ENCODE measurements around the gene BRSK2.

BRSK2 gene

GRCh38 chr11:1440496-1440895 lies 50.8 kb downstream of the BRSK2 start:
- no peaks in the 10 kb centered on the region for H3K79me2 ChIP-seq (ENCODE audit: low read length)
- no peak overlapping the region for H2AFZ ChIP-seq (ENCODE audit: low read length)
- no peak overlapping the region for H3K4me2 ChIP-seq (ENCODE audit: low read depth, low read length)
- TF ChIP-seq CTCF (IDR thresholded peaks at IDR 0.05; ENCODE audit: low read length) = no peak
- no peak for TF ChIP-seq EZH2 (optimal IDR thresholded peaks at IDR 0.05; ENCODE audit: low read depth, low read length)
- TF ChIP-seq EZH2phosphoT487 (IDR thresholded peaks at IDR 0.05; ENCODE audit: low read length) = no peak
- no peak for DNase-seq
- no peak overlapping the region for H3K27ac ChIP-seq (ENCODE audit: low read length)
- H4K20me1 ChIP-seq (ENCODE audit: insufficient read depth, low read length) = no peaks in the 10 kb centered on the region
- H3K9me2 ChIP-seq (replicated peaks; ENCODE audit: insufficient read depth, low read length) = no peaks in the 10 kb centered on the region
- no peaks in the 10 kb centered on the region for H3F3A ChIP-seq (ENCODE audit: insufficient read depth, low read length)
- H3K9me3 ChIP-seq (replicated peaks; ENCODE audit: insufficient read depth, low read length) = no peaks in the 10 kb centered on the region
- H3K4me3 ChIP-seq (ENCODE audit: low read length) = no peak overlapping the region
- no peaks in the 10 kb centered on the region for H3K36me3 ChIP-seq (replicated peaks; ENCODE audit: insufficient read depth, low read length)
- H3K27me3 ChIP-seq (replicated peaks; ENCODE audit: insufficient read depth, low read length) = peaks cover 20% of the 10 kb centered on the region
- no peaks in the 10 kb centered on the region for H3K4me1 ChIP-seq (ENCODE audit: low read length)
- no peak overlapping the region for H3K9ac ChIP-seq (ENCODE audit: low read length)

- H3K27me3 ChIP-seq (replicated peaks; ENCODE audit: insufficient read depth, low read length) = peaks cover 31% of the 10 kb centered on the region
- no peak for DNase-seq
- no peak for TF ChIP-seq EZH2phosphoT487 (IDR thresholded peaks at IDR 0.05; ENCODE audit: low read length)
- H3K4me3 ChIP-seq (ENCODE audit: low read length) = no peak overlapping the region
- H3K9me3 ChIP-seq (replicated peaks; ENCODE audit: insufficient read depth, low read length) = no peaks in the 10 kb centered on the region
- H3F3A ChIP-seq (ENCODE audit: insufficient read depth, low read length) = no peaks in the 10 kb centered on the region
- no peaks in the 10 kb centered on the region for H3K36me3 ChIP-seq (replicated peaks; ENCODE audit: insufficient read depth, low read length)
- no peak overlapping the region for H3K4me2 ChIP-seq (ENCODE audit: low read depth, low read length)
- no peaks in the 10 kb centered on the region for H3K4me1 ChIP-seq (ENCODE audit: low read length)
- no peak overlapping the region for H3K27ac ChIP-seq (ENCODE audit: low read length)
- H4K20me1 ChIP-seq (ENCODE audit: insufficient read depth, low read length) = no peaks in the 10 kb centered on the region
- no peaks in the 10 kb centered on the region for H3K9me2 ChIP-seq (replicated peaks; ENCODE audit: insufficient read depth, low read length)
- H2AFZ ChIP-seq (ENCODE audit: low read length) = no peak overlapping the region
- no peak overlapping the region for H3K9ac ChIP-seq (ENCODE audit: low read length)
- no peaks in the 10 kb centered on the region for H3K79me2 ChIP-seq (ENCODE audit: low read length)
Measured at GRCh38 chr11:1442163-1442562, 52.4 kb downstream of the BRSK2 start.

- H3K9ac ChIP-seq (ENCODE audit: low read length) = no peak overlapping the region
- H3K27me3 ChIP-seq (replicated peaks; ENCODE audit: insufficient read depth, low read length) = peaks cover 31% of the 10 kb centered on the region
- H2AFZ ChIP-seq (ENCODE audit: low read length) = no peak overlapping the region
- H3K27ac ChIP-seq (ENCODE audit: low read length) = no peak overlapping the region
- TF ChIP-seq EZH2phosphoT487 (IDR thresholded peaks at IDR 0.05; ENCODE audit: low read length) (no peak), EZH2 (optimal IDR thresholded peaks at IDR 0.05; ENCODE audit: low read depth, low read length) (no peak)
- H3K4me1 ChIP-seq (ENCODE audit: low read length) = no peaks in the 10 kb centered on the region
- H3K79me2 ChIP-seq (ENCODE audit: low read length) = no peaks in the 10 kb centered on the region
- H3K9me3 ChIP-seq (replicated peaks; ENCODE audit: insufficient read depth, low read length) = no peaks in the 10 kb centered on the region
- no peaks in the 10 kb centered on the region for H3K36me3 ChIP-seq (replicated peaks; ENCODE audit: insufficient read depth, low read length)
- peak; percentile 4 for DNase-seq
- H3K4me3 ChIP-seq (ENCODE audit: low read length) = no peak overlapping the region
- no peak overlapping the region for H3K4me2 ChIP-seq (ENCODE audit: low read depth, low read length)
- no peaks in the 10 kb centered on the region for H3K9me2 ChIP-seq (replicated peaks; ENCODE audit: insufficient read depth, low read length)
- H3F3A ChIP-seq (ENCODE audit: insufficient read depth, low read length) = no peaks in the 10 kb centered on the region
- H4K20me1 ChIP-seq (ENCODE audit: insufficient read depth, low read length) = no peaks in the 10 kb centered on the region
Measured at GRCh38 chr11:1442807-1443366, 53.2 kb downstream of the BRSK2 start.

GRCh38 chr11:1443737-1444136 lies 54.0 kb downstream of the BRSK2 start:
- Histone ChIP-seq H3K27me3 (replicated peaks; ENCODE audit: insufficient read depth, low read length) (peaks cover 39% of the 10 kb centered on the region), H3K27ac (ENCODE audit: low read length) (no peak overlapping the region), H3K79me2 (ENCODE audit: low read length) (no peaks in the 10 kb centered on the region), H3K4me3 (ENCODE audit: low read length) (no peak overlapping the region), H3K9me3 (replicated peaks; ENCODE audit: insufficient read depth, low read length) (no peaks in the 10 kb centered on the region), H3K9me2 (replicated peaks; ENCODE audit: insufficient read depth, low read length) (no peaks in the 10 kb centered on the region), H3K9ac (ENCODE audit: low read length) (no peak overlapping the region), H2AFZ (ENCODE audit: low read length) (no peak overlapping the region), H3K4me2 (ENCODE audit: low read depth, low read length) (no peak overlapping the region), H3K4me1 (ENCODE audit: low read length) (no peaks in the 10 kb centered on the region), H3K36me3 (replicated peaks; ENCODE audit: insufficient read depth, low read length) (no peaks in the 10 kb centered on the region), H4K20me1 (ENCODE audit: insufficient read depth, low read length) (no peaks in the 10 kb centered on the region), H3F3A (ENCODE audit: insufficient read depth, low read length) (no peaks in the 10 kb centered on the region)
- no peak for DNase-seq
- TF ChIP-seq EZH2phosphoT487 (IDR thresholded peaks at IDR 0.05; ENCODE audit: low read length) (no peak), CTCF (IDR thresholded peaks at IDR 0.05; ENCODE audit: low read length) (no peak), EZH2 (optimal IDR thresholded peaks at IDR 0.05; ENCODE audit: low read depth, low read length) (no peak)
